Neural progenitor cell (in vitro differentiated cells): Measurements from ENCODE around the gene YPEL2.

Experiments used
- CTCF ChIP-seq: fragments of 200-600 bp; sonication (generic); IDR thresholded peaks from 2 replicates; pipeline ENCODE4 v1.5.1; 2017; ENCODE audit warnings: antibody characterized with exemption, mild to moderate bottlenecking
- EZH2 ChIP-seq: fragments of 200-600 bp; sonication (generic); IDR thresholded peaks from 2 replicates; pipeline ENCODE4 v1.6.1; 2017; ENCODE audit warnings: antibody characterized with exemption, mild to moderate bottlenecking, moderate library complexity
- EZH2phosphoT487 ChIP-seq: fragments of 200-600 bp; sonication (generic); IDR thresholded peaks from 2 replicates; pipeline ENCODE4 v1.6.1; 2017; ENCODE audit warnings: antibody characterized with exemption

- TF ChIP-seq CTCF (no peak), EZH2 (no peak), EZH2phosphoT487 (no peak)
These were observed 90.3 kb downstream of the YPEL2 start for GRCh38 chr17:59421722-59422121.
